Neural cell (in vitro differentiated cells): ENCODE measurements around the gene RIPK3. TPM values are rescaled to one million over a fixed set of nuclear protein-coding genes. Genes with fewer than 3 reads are reported as not detected.

Source experiments
- H2AFZ ChIP-seq: fragments of 200-600, 300-800 bp; sonication (generic), shearing (Covaris generic); 2 replicates; pipeline ENCODE4 v1.6.0; 2014; ENCODE audit warnings: low read depth, mild to moderate bottlenecking, antibody characterized with exemption, low read length, moderate library complexity
- H3F3A ChIP-seq: fragments of 200-600 bp; shearing (Covaris generic); 2 replicates; pipeline ENCODE4 v1.6.1; 2016; ENCODE audit warnings: mild to moderate bottlenecking, moderate library complexity, mixed read lengths, antibody characterized with exemption, low read length; ENCODE audit not compliant: insufficient read depth, poor library complexity, severe bottlenecking
- H3K27ac ChIP-seq: fragments of 200-600, 300-800 bp; sonication (generic), shearing (Covaris generic); 2 replicates; pipeline ENCODE4 v1.5.1; 2014; ENCODE audit warnings: mild to moderate bottlenecking, low read length, moderate library complexity
- H3K27me3 ChIP-seq: fragments of 300-800, 200-600 bp; sonication (generic), shearing (Covaris generic); 2 replicates; pipeline ENCODE4 v1.6.0; 2014; ENCODE audit warnings: mild to moderate bottlenecking, low read depth, low read length, moderate library complexity; ENCODE audit not compliant: insufficient read depth
- H3K36me3 ChIP-seq: fragments of 300-800, 200-600 bp; sonication (generic), shearing (Covaris generic); 2 replicates; pipeline ENCODE4 v1.5.1; 2014; ENCODE audit warnings: mild to moderate bottlenecking, antibody characterized with exemption, low read length, moderate library complexity; ENCODE audit not compliant: insufficient read depth
- H3K4me2 ChIP-seq: fragments of 300-800, 200-600 bp; sonication (generic), shearing (Covaris generic); 2 replicates; pipeline ENCODE4 v1.6.0; 2014; ENCODE audit warnings: mild to moderate bottlenecking, low read length
- H3K4me3 ChIP-seq: fragments of 300-800, 200-600 bp; sonication (generic), shearing (Covaris generic); 2 replicates; pipeline ENCODE4 v1.5.1; 2014; ENCODE audit warnings: mild to moderate bottlenecking, low read length, moderate library complexity
- H3K79me2 ChIP-seq: fragments of 200-600 bp; shearing (Covaris generic); replicated peaks from 2 replicates; pipeline ENCODE4 v1.6.0; 2014; ENCODE audit warnings: mild to moderate bottlenecking, low read length, moderate library complexity; ENCODE audit not compliant: insufficient read depth
- H3K9ac ChIP-seq: fragments of 300-800, 200-600 bp; sonication (generic), shearing (Covaris generic); 2 replicates; pipeline ENCODE4 v1.6.1; 2016; ENCODE audit warnings: mild to moderate bottlenecking, low read length, mixed read lengths
- H3K9me2 ChIP-seq: fragments of 200-600 bp; shearing (Covaris generic); 2 replicates; pipeline ENCODE4 v1.6.1; 2016; ENCODE audit warnings: mild to moderate bottlenecking, low read length, mixed read lengths; ENCODE audit not compliant: insufficient read depth
- H3K9me3 ChIP-seq: fragments of 200-600, 300-800 bp; sonication (generic), shearing (Covaris generic); 2 replicates; pipeline ENCODE4 v1.6.1; 2016; ENCODE audit warnings: mild to moderate bottlenecking, mixed run types, low read length, moderate library complexity, mixed read lengths
- H4K20me1 ChIP-seq: fragments of 200-600 bp; shearing (Covaris generic); 2 replicates; pipeline ENCODE4 v1.6.1; 2016; ENCODE audit warnings: mild to moderate bottlenecking, mixed run types; ENCODE audit not compliant: insufficient read depth
- CTCF ChIP-seq: fragments of 450-650 bp; IDR thresholded peaks from 2 replicates; pipeline ENCODE4 v1.5.1; 2014; ENCODE audit warnings: antibody characterized with exemption, mild to moderate bottlenecking, moderate library complexity; ENCODE audit not compliant: poor library complexity, severe bottlenecking
- EP300 ChIP-seq: fragments of 450-650 bp; conservative IDR thresholded peaks from 2 replicates; pipeline ENCODE4 v1.6.1; 2014; ENCODE audit warnings: antibody characterized with exemption, mild to moderate bottlenecking, moderate library complexity; ENCODE audit not compliant: poor library complexity, severe bottlenecking
- EZH2 ChIP-seq: fragments of 200-600, 300-800 bp; shearing (Covaris generic), sonication (generic); IDR thresholded peaks from 2 replicates; pipeline ENCODE4 v1.6.1; 2014; ENCODE audit warnings: antibody characterized with exemption, low read length, borderline replicate concordance, mild to moderate bottlenecking; ENCODE audit not compliant: insufficient read depth, poor library complexity, severe bottlenecking
- MXI1 ChIP-seq: fragments of 450-650 bp; conservative IDR thresholded peaks from 2 replicates; pipeline ENCODE4 v1.6.1; 2014; ENCODE audit warnings: antibody characterized with exemption, mild to moderate bottlenecking; ENCODE audit not compliant: poor library complexity, severe bottlenecking
- POLR2AphosphoS5 ChIP-seq: IDR thresholded peaks from 2 replicates; pipeline ENCODE4 v1.6.1; 2012
- RAD21 ChIP-seq: fragments of 450-650 bp; conservative IDR thresholded peaks from 2 replicates; pipeline ENCODE4 v1.6.1; 2014; ENCODE audit warnings: antibody characterized with exemption, mild to moderate bottlenecking, moderate library complexity
- REST ChIP-seq: IDR thresholded peaks from 2 replicates; pipeline ENCODE4 v1.6.1; 2012; ENCODE audit warnings: borderline replicate concordance
- SMC3 ChIP-seq: fragments of 450-650 bp; conservative IDR thresholded peaks from 2 replicates; pipeline ENCODE4 v1.6.1; 2014; ENCODE audit warnings: antibody characterized with exemption, mild to moderate bottlenecking, moderate library complexity; ENCODE audit not compliant: poor library complexity
- TAF1 ChIP-seq: IDR thresholded peaks from 2 replicates; pipeline ENCODE4 v1.6.1; 2012; ENCODE audit warnings: low read depth
- polyA plus RNA-seq: library from polyadenylated mRNA; depleted of rRNA; stranded (reverse); fragments of >200 nt; gene quantifications from 2 replicates; pipeline ENCODE4 v1.2.3, GENCODE V29; 2014

The RIPK3 gene
- polyA plus RNA-seq, 1 donor from 2014 or later = not detected

- no peaks in the 10 kb centered on the region for H3K9me3 ChIP-seq
- H2AFZ ChIP-seq = no peak within 1 kb of the TSS
- H3K79me2 ChIP-seq = no peaks in the 10 kb centered on the region
- no peaks in the 10 kb centered on the region for H3K9me2 ChIP-seq
- no peak within 1 kb of the TSS for H3K4me2 ChIP-seq
- H3K9ac ChIP-seq = no peak within 1 kb of the TSS
- peak within 1 kb of the TSS; percentile 56 for H3K4me3 ChIP-seq
- H3K27ac ChIP-seq = no peak within 1 kb of the TSS
- H4K20me1 ChIP-seq = no peaks in the 10 kb centered on the region
- H3K27me3 ChIP-seq = peaks cover 93% of the 10 kb centered on the region
- no peaks in the 10 kb centered on the region for H3K36me3 ChIP-seq
- no peak for TF ChIP-seq SMC3
- no peak for TF ChIP-seq TAF1
- no peak for TF ChIP-seq MXI1
- peak; percentile 57 for TF ChIP-seq EZH2
- TF ChIP-seq RAD21 = no peak
- TF ChIP-seq CTCF = no peak
- no peak for TF ChIP-seq POLR2AphosphoS5
- no peaks in the 10 kb centered on the region for H3F3A ChIP-seq
These were observed 5.1 kb downstream of the RIPK3 start, which contains the start of gene ADCY4 for GRCh38 chr14:24334431-24335291. Gene ADCY4, minus strand, starts transcription at chr14:24335071. Its CDS starts 419 bp downstream, at chr14:24334652.

DNA sequence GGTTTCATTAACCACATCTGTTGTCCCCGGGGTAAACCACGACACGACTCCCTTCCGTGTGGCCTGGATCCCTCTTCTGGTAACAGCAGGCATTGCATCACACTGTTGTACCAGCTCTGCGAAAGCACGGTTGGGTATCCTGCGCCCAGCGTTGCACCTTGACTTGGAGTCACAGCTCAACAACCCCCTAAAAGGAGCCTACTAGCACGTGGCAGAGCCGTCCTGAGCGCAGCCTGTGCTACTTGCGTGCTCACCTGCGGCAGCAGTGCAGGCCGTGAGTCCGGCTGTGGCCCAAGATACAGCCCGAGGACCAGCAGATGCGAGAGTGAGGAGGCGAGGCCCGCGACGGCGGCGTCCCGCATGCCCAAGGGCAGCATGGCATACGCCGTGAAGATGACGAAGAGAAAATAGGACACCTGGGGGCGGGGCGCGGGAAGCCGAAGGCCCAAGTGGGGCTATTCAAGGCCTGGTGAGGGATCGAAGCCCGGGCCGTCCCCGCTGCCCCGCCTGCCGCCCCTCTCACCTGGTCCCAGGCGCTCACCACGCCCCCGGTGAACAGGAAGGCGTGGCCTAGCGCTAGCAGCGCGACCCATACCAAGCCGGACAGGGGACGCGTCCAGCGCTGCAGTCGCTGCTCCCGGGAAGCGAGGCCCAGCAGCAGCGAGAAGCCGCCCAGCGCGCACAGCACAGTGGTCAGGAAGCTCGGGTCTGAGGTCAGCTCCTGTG is 7.4 kb downstream of the RIPK3 start:
- Histone ChIP-seq H2AFZ (no peak overlapping the region), H3F3A (no peaks in the 10 kb centered on the region), H3K9me2 (no peaks in the 10 kb centered on the region), H3K36me3 (no peaks in the 10 kb centered on the region), H3K4me3 (peak overlapping the region; percentile 54), H3K27ac (no peak overlapping the region), H3K79me2 (no peaks in the 10 kb centered on the region), H3K9ac (no peak overlapping the region), H3K4me2 (no peak overlapping the region), H3K27me3 (peaks cover 71% of the 10 kb centered on the region), H3K9me3 (no peaks in the 10 kb centered on the region), H4K20me1 (no peaks in the 10 kb centered on the region)
- TF ChIP-seq SMC3 = peak; percentile 56
- TF ChIP-seq CTCF = peak; percentile 70
- TF ChIP-seq REST = no peak
- no peak for TF ChIP-seq MXI1
- no peak for TF ChIP-seq EP300
- no peak for TF ChIP-seq TAF1
- peak; percentile 44 for TF ChIP-seq RAD21
- TF ChIP-seq EZH2 = no peak
